IMR-90 (cell line): ENCODE results near the gene KTN1.

Experiments
- BHLHE40 ChIP-seq: fragments of 150-350 bp; IDR thresholded peaks from 2 replicates; pipeline ENCODE4 v1.6.1; 2016; ENCODE audit warnings: mild to moderate bottlenecking, low read depth, low read length
- CEBPB ChIP-seq: IDR thresholded peaks from 2 replicates; pipeline ENCODE4 v1.6.1; 2012; ENCODE audit warnings: low read depth, low read length, improper control_type of control experiment
- MAFK ChIP-seq: IDR thresholded peaks from 2 replicates; pipeline ENCODE4 v1.6.1; 2012; ENCODE audit warnings: low read depth, low read length, improper control_type of control experiment
- MAZ ChIP-seq: IDR thresholded peaks from 2 replicates; pipeline ENCODE4 v1.6.1; 2012; ENCODE audit warnings: low read depth, mild to moderate bottlenecking, low read length, improper control_type of control experiment, moderate library complexity, borderline replicate concordance
- MXI1 ChIP-seq: IDR thresholded peaks from 2 replicates; pipeline ENCODE4 v1.6.1; 2012; ENCODE audit warnings: low read depth, mild to moderate bottlenecking, low read length, moderate library complexity, borderline replicate concordance
- POLR2A ChIP-seq: IDR thresholded peaks from 2 replicates; pipeline ENCODE4 v1.6.1; 2012; ENCODE audit warnings: mild to moderate bottlenecking, low read depth, low read length
- RAD21 ChIP-seq: IDR thresholded peaks from 2 replicates; pipeline ENCODE4 v1.6.1; 2012; ENCODE audit warnings: low read length, improper control_type of control experiment
- SMC3 ChIP-seq: fragments of 150-350 bp; IDR thresholded peaks from 2 replicates; pipeline ENCODE4 v1.6.1; 2016; ENCODE audit warnings: low read depth, mild to moderate bottlenecking, antibody characterized with exemption, low read length, moderate library complexity
- TF ChIP-seq, protein P1 (sequence below): conservative IDR thresholded peaks from 2 replicates; pipeline ENCODE4 v1.5.1; 2012; ENCODE audit warnings: mild to moderate bottlenecking, low read depth, low read length, improper control_type of control experiment
- TF ChIP-seq, protein P2 (sequence below): fragments of 150-350 bp; IDR thresholded peaks from 2 replicates; pipeline ENCODE4 v1.6.1; 2016; ENCODE audit warnings: low read depth, mild to moderate bottlenecking, low read length, moderate library complexity, borderline replicate concordance

DNA sequence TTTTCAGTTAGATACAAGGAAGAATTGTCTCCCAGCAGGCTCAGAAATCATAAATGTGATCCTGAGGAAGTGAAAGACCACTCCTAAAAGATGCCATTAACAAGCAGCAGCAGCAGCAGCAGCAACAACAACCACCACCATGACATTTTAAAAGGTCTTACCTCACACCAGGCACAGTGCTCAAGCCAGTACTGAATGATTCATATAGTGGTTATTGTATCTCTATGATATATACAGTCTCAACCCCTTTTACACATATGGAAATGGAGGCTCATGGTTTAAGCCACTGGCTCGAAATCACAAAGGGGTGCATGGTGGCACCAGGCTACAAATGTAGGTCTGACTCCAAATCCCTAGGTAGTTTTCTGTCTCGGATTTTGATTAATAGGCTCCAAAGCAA, 126.9 kb downstream of the KTN1 start:
- TF ChIP-seq, protein P1, sequence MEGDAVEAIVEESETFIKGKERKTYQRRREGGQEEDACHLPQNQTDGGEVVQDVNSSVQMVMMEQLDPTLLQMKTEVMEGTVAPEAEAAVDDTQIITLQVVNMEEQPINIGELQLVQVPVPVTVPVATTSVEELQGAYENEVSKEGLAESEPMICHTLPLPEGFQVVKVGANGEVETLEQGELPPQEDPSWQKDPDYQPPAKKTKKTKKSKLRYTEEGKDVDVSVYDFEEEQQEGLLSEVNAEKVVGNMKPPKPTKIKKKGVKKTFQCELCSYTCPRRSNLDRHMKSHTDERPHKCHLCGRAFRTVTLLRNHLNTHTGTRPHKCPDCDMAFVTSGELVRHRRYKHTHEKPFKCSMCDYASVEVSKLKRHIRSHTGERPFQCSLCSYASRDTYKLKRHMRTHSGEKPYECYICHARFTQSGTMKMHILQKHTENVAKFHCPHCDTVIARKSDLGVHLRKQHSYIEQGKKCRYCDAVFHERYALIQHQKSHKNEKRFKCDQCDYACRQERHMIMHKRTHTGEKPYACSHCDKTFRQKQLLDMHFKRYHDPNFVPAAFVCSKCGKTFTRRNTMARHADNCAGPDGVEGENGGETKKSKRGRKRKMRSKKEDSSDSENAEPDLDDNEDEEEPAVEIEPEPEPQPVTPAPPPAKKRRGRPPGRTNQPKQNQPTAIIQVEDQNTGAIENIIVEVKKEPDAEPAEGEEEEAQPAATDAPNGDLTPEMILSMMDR: no peak
- TF ChIP-seq MAFK (no peak), SMC3 (no peak), BHLHE40 (no peak), RAD21 (no peak), POLR2A (no peak), MAZ (no peak), MXI1 (no peak), CEBPB (no peak)
- TF ChIP-seq, protein P2, sequence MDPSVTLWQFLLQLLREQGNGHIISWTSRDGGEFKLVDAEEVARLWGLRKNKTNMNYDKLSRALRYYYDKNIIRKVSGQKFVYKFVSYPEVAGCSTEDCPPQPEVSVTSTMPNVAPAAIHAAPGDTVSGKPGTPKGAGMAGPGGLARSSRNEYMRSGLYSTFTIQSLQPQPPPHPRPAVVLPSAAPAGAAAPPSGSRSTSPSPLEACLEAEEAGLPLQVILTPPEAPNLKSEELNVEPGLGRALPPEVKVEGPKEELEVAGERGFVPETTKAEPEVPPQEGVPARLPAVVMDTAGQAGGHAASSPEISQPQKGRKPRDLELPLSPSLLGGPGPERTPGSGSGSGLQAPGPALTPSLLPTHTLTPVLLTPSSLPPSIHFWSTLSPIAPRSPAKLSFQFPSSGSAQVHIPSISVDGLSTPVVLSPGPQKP: no peak
